DND-41 (cell line): ENCODE data around the gene ZDHHC17.

Source experiments
- CTCF ChIP-seq: IDR thresholded peaks from 2 replicates; pipeline ENCODE4 v1.5.1; 2012; ENCODE audit warnings: borderline replicate concordance, low read length, moderate library complexity, mild to moderate bottlenecking; ENCODE audit not compliant: poor library complexity, severe bottlenecking; ENCODE audit errors: extremely low read depth
- EZH2 ChIP-seq: IDR thresholded peaks from 3 replicates; pipeline ENCODE4 v1.6.1; 2012; ENCODE audit warnings: borderline replicate concordance, low read depth, mild to moderate bottlenecking, moderate library complexity, low read length, inconsistent platforms; ENCODE audit not compliant: severe bottlenecking

- TF ChIP-seq CTCF = no peak
- TF ChIP-seq EZH2 = no peak
Measured at GRCh38 chr12:76747245-76747644, 16.7 kb upstream of the ZDHHC17 start.
